ENCODE measurements around the gene NCF2.

GRCh38 chr1:183543619-183544204 is 46.5 kb downstream of the NCF2 start:
- TF ChIP-seq POLR2A (IDR thresholded peaks at IDR 0.05; ENCODE audit: low read length) = no peak
- TF ChIP-seq GATA1 (IDR thresholded peaks at IDR 0.05; ENCODE audit: low read depth, low read length) = no peak
